Activated naive CD8-positive, alpha-beta T cell treated with anti-CD3 and anti-CD28 coated beads, Interleukin-2, amount 50 U/mL, for 16 hours (primary cell): Measurements from ENCODE around the gene HMG20A.
"Not testable (repeated sequence)": the region's sequence is repeated elsewhere in the genome, so short reads cannot be mapped to it uniquely, and the experiment has no call there.

Experiments
- DNase-seq: peaks from one replicate; pipeline ENCODE4 v3.0.0-alpha.2; 2020; ENCODE audit warnings: low read depth, low spot score

Gene HMG20A

GRCh38 chr15:77420610-77421369 lies at the start of gene HMG20A:
HMG20A (plus strand) TSS chr15:77420888; CDS start chr15:77458408, 37,520 bp downstream.
- DNase-seq = peak; percentile 3

GRCh38 chr15:77371850-77372563 lies 48.7 kb upstream of the HMG20A start:
- DNase-seq = no peak

DNA sequence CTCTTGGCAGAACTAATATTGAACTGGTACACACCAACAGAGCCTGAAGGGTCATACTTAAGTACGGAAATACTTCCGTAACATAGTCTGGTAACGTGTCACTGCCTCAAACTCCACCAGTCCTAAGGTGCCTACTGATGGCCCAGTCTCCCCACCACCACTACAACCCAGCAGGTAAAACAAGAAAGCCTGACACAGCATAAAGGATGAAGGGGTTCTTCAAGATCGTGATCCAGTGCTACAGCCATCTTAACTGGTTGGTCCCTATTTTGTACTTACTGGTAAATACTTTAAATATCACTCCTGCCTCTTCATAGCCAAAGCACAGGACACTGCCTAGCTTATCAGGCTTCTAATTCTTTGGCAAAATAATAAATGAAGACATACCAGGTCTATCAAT lies 47.2 kb upstream of the HMG20A start:
- no peak for DNase-seq

DNA sequence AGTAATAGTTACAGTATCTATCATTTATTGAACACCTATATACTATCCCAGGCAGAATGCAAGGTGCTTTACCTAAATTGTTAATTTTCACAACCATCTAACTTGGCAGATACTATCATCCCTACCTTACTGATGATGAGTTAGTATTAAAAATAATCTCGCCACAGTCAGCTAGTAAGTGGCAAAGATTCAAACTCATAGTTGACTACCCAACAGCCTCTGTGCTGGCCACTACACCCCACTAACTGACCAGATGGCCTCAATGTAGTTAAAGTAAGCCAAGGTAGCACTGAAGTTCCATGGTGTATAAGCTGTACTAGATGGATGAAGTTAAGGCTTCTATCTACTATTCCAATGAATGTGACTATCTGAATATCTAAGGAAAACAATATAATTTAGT lies 45.6 kb upstream of the HMG20A start:
- no peak for DNase-seq

- DNase-seq = no peak
These were observed 43.9 kb upstream of the HMG20A start for GRCh38 chr15:77376770-77377169.

- no peak for DNase-seq
These were observed 40.7 kb upstream of the HMG20A start for GRCh38 chr15:77380033-77380432.

- no peak for DNase-seq
These were observed 36.6 kb upstream of the HMG20A start for GRCh38 chr15:77384086-77384485.

DNA sequence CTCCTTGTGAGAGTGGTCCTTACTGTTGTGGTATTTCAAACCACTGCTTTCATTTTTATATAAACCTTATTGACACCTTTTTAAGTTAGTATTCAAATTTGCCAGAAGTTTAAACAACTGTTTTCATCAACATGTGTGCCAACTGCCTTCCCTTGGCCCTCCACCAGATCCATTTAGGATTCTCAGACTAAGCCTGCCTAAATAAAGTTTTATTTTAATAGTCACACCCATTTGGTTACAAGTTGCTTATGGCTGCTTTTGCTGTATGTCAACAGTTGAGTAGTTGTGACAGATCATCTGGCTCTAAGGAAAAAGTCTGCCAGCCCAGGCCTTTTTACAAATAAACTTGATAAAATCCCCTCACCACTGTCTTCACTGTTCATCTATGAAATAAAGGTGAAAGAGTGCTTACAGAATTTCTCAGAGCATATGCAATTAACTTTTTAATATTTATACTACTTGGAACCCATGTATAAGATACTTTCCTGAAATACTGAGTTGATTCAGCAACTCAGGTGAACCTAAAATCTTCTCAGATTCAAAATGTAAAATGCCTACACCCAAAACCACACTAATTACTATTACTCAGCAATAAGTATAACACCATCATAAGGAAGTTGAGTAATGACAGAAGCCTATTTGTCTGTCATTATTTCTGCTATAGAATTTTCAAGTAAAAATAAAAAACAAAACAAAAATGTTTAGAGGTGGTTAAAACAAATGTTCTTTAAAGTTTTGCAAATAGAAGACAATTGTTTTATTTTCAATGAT lies 35.9 kb upstream of the HMG20A start:
- no peak for DNase-seq

DNA sequence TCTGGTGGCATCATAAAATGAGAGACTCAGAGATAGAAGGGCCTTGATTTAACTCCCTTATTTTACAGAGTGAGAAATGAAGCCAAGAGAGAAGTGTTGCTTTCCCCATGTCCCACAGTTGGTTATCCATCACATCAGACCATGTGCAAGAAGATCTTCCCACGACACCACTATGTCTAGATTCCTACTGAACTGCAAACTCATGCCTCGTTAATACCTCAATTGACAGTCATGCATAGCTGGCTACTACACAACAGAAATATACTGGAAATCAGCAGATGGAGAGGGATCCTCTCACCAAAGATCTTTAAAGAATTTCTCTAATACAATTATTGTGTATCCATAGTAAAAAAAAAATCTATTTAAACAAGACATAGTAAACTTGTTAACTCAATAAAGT lies 34.1 kb upstream of the HMG20A start:
- no peak for DNase-seq

DNA sequence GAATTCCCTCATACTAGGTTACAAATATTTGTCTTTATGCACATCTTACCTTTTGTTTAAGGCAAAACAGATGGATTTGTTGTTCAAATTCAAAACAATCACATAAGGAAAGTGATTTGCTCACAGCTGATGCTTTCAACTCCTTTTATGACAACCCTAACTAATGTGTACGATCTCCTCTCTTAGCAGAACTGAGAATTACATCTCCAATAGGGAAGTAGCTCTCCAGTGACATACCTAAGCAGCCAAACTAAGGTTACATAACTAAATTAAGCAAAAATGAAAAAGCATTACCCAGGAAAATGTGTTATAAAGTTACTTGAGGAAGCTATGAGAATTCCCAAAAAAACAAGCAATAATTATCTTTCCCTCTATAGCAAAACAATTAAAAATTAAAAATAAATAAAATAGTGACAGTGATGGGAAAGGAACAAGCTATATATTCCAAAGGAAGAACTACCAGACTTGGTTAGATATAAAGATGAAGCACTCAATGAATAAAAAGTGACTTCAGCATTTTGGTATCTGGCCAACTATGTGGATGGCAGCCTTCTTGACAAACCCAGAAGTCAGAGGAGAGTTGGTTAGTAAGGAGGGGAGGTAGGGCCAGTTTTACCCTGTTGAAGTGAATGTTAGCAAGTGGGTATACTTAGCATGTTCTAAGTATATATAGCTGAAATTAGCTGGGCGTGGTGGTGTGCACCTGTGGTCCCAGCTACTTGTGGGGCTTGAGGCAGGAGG lies 33.2 kb upstream of the HMG20A start:
- DNase-seq = no peak

DNA sequence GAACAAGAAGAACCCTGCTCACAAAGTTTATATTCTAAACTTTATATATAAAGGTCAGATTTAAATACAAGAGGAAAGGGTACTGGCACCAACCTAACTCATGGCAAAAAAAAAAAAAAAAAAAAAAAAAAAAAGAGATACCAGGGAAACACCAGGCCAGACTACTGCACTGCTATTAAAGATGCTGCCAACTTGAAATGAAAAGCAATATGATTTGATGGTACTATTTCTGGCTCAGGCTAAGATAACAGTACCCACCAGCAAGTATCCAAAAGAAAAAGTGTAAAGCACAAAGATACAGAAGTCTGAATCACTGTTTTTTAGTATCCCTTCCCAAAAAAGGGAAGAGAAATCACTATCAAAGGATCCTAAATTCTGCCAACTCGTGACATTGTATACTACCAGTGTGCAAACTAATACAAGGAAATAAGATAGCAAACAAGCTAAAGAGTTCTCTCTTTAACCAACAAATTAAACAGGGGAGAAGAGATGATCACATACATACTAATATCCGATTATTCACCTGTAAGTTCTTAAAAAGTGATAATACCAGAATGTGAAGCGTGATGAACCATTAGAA lies 29.2 kb upstream of the HMG20A start:
- no peak for DNase-seq

- DNase-seq = no peak
These were observed 27.8 kb upstream of the HMG20A start for GRCh38 chr15:77392762-77393470.

- no peak for DNase-seq
These were observed 27.2 kb upstream of the HMG20A start for GRCh38 chr15:77393471-77393840.

GRCh38 chr15:77395013-77395774 lies 25.5 kb upstream of the HMG20A start:
- DNase-seq = no peak

- no peak for DNase-seq
These were observed 24.0 kb upstream of the HMG20A start for GRCh38 chr15:77396692-77397091.

DNA sequence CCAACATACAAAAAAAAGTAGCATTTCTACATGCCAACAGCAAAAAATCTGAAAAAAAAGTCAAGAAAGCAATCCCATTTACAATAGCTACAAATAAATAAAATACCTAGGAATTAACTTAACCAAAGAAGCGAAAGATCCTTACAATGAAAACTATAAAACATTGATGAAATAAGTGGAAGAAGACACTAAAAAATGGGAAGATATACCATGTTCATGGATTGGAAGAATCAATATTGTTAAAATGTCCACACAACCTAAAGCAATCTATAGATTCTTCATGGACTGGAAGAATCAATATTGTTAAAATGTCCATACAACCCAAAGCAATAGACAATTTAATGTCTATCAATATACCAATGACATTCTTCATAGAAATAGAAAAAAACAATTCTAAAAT lies 21.8 kb upstream of the HMG20A start:
- no peak for DNase-seq

- no peak for DNase-seq
These were observed 20.4 kb upstream of the HMG20A start for GRCh38 chr15:77400258-77400657.

GRCh38 chr15:77402740-77403379 lies 17.8 kb upstream of the HMG20A start:
- no peak for DNase-seq

- DNase-seq = not testable (repeated sequence)
These were observed 14.4 kb upstream of the HMG20A start for GRCh38 chr15:77406173-77406759.
